Measurements from ENCODE around the gene ACBD4.

GRCh38 chr17:45101883-45102811, 33.3 kb upstream of the ACBD4 start:
- TF ChIP-seq EZH2 (IDR thresholded peaks at IDR 0.05) (no peak), POLR2AphosphoS5 (IDR thresholded peaks at IDR 0.05; ENCODE audit: borderline replicate concordance, low read depth, low read length) (no peak), FOXP2 (optimal IDR thresholded peaks at IDR 0.05; ENCODE audit: control extremely low read depth, extremely low read length, insufficient read depth) (no peak)
